Measurements from ENCODE around the gene KRT13. TPM values are rescaled to one million over a fixed set of nuclear protein-coding genes. Genes with fewer than 3 reads are reported as not detected.

Gene KRT13
- total RNA-seq = not detected in 2 replicates

DNA sequence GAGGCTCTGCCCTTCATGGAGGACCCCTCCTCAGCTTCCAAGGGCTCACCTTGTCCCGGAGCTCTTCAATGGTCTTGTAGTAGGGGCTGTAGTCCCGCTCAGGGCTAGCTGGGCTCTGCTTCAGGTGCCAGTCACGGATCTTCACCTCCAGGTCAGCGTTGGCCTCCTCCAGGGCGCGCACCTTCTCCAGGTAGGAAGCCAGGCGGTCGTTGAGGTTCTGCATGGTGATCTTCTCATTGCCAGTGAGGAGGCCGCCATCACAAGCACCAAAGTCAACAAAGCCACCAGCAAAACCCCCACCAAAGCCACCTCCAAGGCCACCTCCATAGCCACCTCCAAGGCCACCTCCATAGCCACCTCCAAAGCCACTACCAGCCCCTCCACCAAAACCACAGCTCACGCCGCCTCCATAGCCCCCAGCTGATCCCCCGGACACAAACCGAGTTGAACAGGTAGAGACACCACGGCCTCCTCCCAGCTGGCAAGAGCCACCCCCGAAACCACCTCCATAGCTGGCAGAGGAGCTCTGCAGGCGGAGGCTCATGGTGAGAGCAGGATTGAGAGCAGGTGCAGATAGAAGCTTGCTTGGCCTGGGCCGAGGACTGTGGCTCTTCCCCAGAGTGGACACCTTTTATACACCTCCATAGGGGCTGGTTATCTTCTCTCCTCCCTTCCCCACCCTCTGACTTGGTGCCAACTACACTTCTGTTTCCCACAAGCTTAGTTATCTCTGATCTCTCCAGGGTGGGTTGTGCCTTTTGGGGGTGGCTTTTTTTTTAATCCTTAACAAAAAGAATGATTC is at the start of gene KRT13:
Gene KRT13, minus strand, starts transcription at position 606 of the 802 bp plus-strand sequence. Its CDS starts 62 bp downstream, at position 544.

DNA sequence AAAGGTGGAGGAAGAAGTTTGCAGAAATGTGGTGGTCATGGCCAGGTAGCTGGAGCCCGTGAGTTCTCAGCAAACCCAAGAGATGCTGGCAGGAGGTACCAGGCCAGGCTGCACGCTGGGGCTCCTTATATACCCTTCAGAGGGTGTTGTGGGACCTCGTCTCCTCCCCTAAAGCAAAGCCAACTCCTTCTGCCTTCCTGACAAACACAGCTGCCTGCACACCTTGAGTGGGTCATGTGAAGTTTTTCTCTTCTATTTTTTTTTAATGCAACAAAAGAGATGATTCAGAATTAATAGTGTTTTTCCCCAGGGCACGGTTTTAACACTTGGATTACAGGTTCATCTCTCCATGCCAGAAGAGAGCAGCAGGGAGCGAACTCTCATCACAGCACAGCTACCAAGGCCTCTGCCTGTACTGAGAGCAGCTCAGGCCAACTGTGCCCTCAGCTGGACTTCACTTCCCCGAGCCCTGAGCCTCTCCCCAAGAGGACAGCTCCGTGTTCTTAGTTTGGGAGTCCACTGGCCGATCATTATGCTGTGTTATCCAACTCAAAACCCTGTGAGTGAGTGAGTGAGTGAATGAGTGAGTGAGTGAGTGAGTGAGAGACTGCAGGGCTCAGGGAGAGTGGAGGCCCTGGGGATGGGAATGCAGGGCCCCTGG is 13.5 kb upstream of the KRT13 start, which contains the start of gene KRT15:
Gene KRT15, minus strand, starts transcription at position 102 of the 661 bp plus-strand sequence. Its CDS starts 63 bp downstream, at position 39.

DNA sequence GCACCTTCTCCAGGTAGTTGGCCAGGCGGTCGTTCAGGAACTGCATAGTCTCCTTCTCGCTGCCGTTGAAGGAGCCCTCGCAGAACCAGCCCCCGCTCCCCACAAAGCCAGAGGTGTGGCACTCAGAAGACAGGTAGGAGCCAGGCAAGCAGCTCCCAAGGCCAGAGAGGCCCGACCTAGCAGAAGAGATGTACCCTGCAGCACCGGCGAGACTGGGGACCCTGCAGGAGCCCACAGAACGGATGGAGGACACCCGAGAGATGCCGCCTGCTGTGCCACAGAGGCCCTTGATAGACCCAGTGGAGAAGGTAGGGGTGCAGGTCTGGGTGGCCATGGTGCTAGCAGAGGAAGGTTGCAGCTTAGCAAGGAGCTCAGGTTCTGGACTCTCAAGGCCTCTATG is 15.9 kb downstream of the KRT13 start, which contains the start of gene KRT36:
Gene KRT36, minus strand, starts transcription at position 380 of the 400 bp plus-strand sequence. Its CDS starts 46 bp downstream, at position 334.

DNA sequence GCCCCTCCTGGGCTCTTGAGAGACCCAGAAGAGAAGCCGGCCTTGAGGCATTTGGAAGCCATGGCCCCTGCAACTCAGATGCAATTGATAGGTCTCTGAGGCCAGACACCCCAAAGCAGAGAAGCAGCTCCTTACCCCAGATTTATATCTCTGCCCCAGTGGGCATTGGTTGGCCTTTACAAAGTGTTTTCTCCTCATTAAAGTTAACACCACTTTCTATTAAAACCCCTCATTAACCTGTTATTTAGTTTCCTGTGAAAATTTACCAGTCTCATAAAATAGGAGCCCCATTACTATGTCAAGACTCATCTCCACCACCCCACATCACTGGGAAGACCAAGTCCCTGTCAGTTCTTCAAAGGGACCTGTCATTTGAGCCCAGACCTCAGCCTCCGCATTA is 24.4 kb downstream of the KRT13 start, which contains the start of gene KRT35:
Gene KRT35, minus strand, starts transcription at position 116 of the 400 bp plus-strand sequence. Its CDS starts 54 bp downstream, at position 62.

DNA sequence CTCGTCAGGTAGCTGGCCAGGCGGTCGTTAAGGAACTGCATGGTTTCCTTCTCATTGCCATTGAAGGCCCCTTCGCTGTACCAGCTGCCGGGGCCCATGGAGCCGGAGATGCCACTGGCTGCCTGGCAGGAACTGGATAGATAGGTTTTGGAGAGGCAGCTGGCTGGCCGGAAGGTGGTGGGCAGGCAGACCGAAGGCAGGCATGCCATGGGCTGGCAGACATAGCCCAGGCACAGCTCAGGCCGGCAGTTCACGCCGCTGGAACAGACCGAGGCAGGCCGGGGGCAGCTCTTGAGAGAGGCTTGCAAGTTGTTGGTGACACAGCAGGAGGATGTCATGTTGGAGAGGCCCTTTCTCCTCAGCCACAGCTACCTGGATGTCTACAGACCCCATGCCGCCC is 38.4 kb downstream of the KRT13 start, which contains the start of gene KRT32:
Gene KRT32, minus strand, starts transcription at position 399 of the 400 bp plus-strand sequence. Its CDS starts 61 bp downstream, at position 338.

Small RNA genes lying within 50 kb of the gene (small RNA-seq; reads per million reads assigned to genes)
- gene RNU2-32P = 2.8 reads per million, percentile 59 among the genes with 10 or more reads in this experiment

Other genes with a start within 250 kb of the KRT13 start
- not detected in 2 replicates for gene KRTAP9-6, start 240.2 kb downstream of the KRT13 start, total RNA-seq
- not detected in 2 replicates for gene KRTAP9-7, start 229.9 kb downstream of the KRT13 start, total RNA-seq
- gene KRTAP29-1, start 202.8 kb downstream of the KRT13 start, total RNA-seq = not detected in 2 replicates
- not detected in 2 replicates for gene KRTAP16-1, start 196.3 kb downstream of the KRT13 start, total RNA-seq
- gene KRTAP17-1, start 189.9 kb downstream of the KRT13 start, total RNA-seq = not detected in 2 replicates
- not detected in 2 replicates for gene KRT33A, start 154.8 kb downstream of the KRT13 start, total RNA-seq
- not detected in 2 replicates for gene KRT33B, start 135.8 kb downstream of the KRT13 start, total RNA-seq
- 0.16 TPM in 1 of 2 replicates, not detected in the other for gene KRT34, start 123.3 kb downstream of the KRT13 start, total RNA-seq
- not detected in 2 replicates for gene KRT31, start 108.0 kb downstream of the KRT13 start, total RNA-seq
- gene KRT37, start 81.0 kb downstream of the KRT13 start, total RNA-seq = not detected in 2 replicates
- gene KRT38, start 64.6 kb downstream of the KRT13 start, total RNA-seq = not detected in 2 replicates
- not detected in 2 replicates for gene KRT32, start 38.2 kb downstream of the KRT13 start, total RNA-seq
- gene KRT35, start 24.5 kb downstream of the KRT13 start, total RNA-seq = not detected in 2 replicates
- gene KRT36, start 15.7 kb downstream of the KRT13 start, total RNA-seq = not detected in 2 replicates
- 0.32 and 0.97 TPM in 2 replicates for gene KRT15, start 13.3 kb upstream of the KRT13 start, total RNA-seq
- 0.73 and 0.81 TPM in 2 replicates for gene KRT19, start 22.7 kb upstream of the KRT13 start, total RNA-seq
- not detected in 2 replicates for gene KRT9, start 66.4 kb upstream of the KRT13 start, total RNA-seq
- gene KRT14, start 81.3 kb upstream of the KRT13 start, total RNA-seq = 5.5 and 7.0 TPM in 2 replicates
- gene KRT16, start 107.2 kb upstream of the KRT13 start, total RNA-seq = 0.49 and 0.65 TPM in 2 replicates
- 25.7 and 36.0 TPM in 2 replicates for gene KRT17, start 119.0 kb upstream of the KRT13 start, total RNA-seq
- gene EIF1, start 183.3 kb upstream of the KRT13 start, total RNA-seq = 87.1 and 101 TPM in 2 replicates
- not detected in 2 replicates for gene GAST, start 206.7 kb upstream of the KRT13 start, total RNA-seq
- gene HAP1, start 229.0 kb upstream of the KRT13 start, total RNA-seq = under 0.01 TPM in 1 of 2 replicates, not detected in the other

Data from hair follicle dermal papilla cell (primary cell).